K562 (cell line): Measurements from ENCODE around the gene SYNE1. TPM values are rescaled to one million over a fixed set of nuclear protein-coding genes. Genes with fewer than 3 reads are reported as not detected.

Source experiments
- ATAC-seq: fragments of 200-7000 bp; cut with Tn5 transposase; 3 replicates; pipeline ENCODE4 v1.9.1; 2020; ENCODE audit warnings: moderate library complexity
- BruUV-seq: library from RNA; stranded (reverse); fragments of 400-500 nt; replicated peaks from 2 replicates; lab custom pipeline; 2021; lab: Mats Ljungman, UMichigan
- CTCF ChIA-PET: fragments of 300-600 bp; formaldehyde crosslinking; extraction: SDS; loops from one replicate; lab custom pipeline; 2021; ENCODE audit warnings: low intra/inter-chr PET ratio; lab: Yijun Ruan, JAX
- POLR2A ChIA-PET: fragments of 300-600, 350-650 bp; sonication (Branson Sonifier 250); formaldehyde crosslinking; extraction: SDS; loops from one replicate; lab custom pipeline; 2021; ENCODE audit warnings: antibody characterized with exemption, inconsistent platforms; lab: Yijun Ruan, JAX
- DNase-seq, 4 experiments: peaks; one replicate each; pipeline versions ENCODE4 v3.0.0 to v3.0.0-alpha.2; 2011 to 2018; ENCODE audit warnings: low spot score in 3 of 4, mixed read lengths in 3 of 4; ENCODE audit errors: extremely low read depth in 1 of 4
- FAIRE-seq: peaks from 2 replicates; lab custom pipeline; 2011; peaks lifted over from hg19 to GRCh38; lab: Jason Lieb, UNC
- H2AFZ ChIP-seq: 2 replicates; pipeline ENCODE4 v1.6.0; 2011; ENCODE audit warnings: low read depth, low read length, control low read depth, inconsistent platforms
- H3K27ac ChIP-seq: fragments of 200-600 bp; 3 replicates; pipeline ENCODE4 v1.8.0; 2011; ENCODE audit warnings: low read depth, mild to moderate bottlenecking, control low read depth, inconsistent platforms, low read length, moderate library complexity, mixed read lengths; ENCODE audit errors: extremely low read depth
- H3K27me3 ChIP-seq, 2 experiments: fragments of 300-600 bp in 1 of 2; 2 replicates in 1 of 2; 3 replicates in 1 of 2; pipeline versions ENCODE4 v1.6.0 to v1.8.0; 2011; ENCODE audit warnings: inconsistent platforms in 2 of 2, low read length in 2 of 2, mild to moderate bottlenecking in 1 of 2, mixed read lengths in 1 of 2, moderate library complexity in 1 of 2; ENCODE audit not compliant: control insufficient read depth in 2 of 2, insufficient read depth in 2 of 2
- H3K36me3 ChIP-seq: fragments of 300-600 bp; 3 replicates; pipeline ENCODE4 v1.8.0; 2011; ENCODE audit warnings: mild to moderate bottlenecking, low read length, inconsistent platforms; ENCODE audit not compliant: control insufficient read depth, insufficient read depth
- H3K4me1 ChIP-seq, 2 experiments: fragments of 200-600 bp in 1 of 2; replicated peaks in 1 of 2; 2 replicates in 1 of 2; 3 replicates in 1 of 2; pipeline versions ENCODE4 v1.5.1 to v1.8.0; 2011; ENCODE audit warnings: inconsistent platforms in 2 of 2, low read length in 2 of 2, mild to moderate bottlenecking in 1 of 2, mixed read lengths in 1 of 2, moderate library complexity in 1 of 2; ENCODE audit not compliant: control insufficient read depth in 2 of 2, insufficient read depth in 2 of 2
- H3K4me2 ChIP-seq: 2 replicates; pipeline ENCODE4 v1.6.1; 2011; ENCODE audit warnings: low read length, control low read depth, inconsistent platforms, mixed read lengths; ENCODE audit not compliant: insufficient read depth
- H3K4me3 ChIP-seq: fragments of 200-600 bp; sonication (generic), shearing (Covaris generic); 2 replicates; pipeline ENCODE4 v1.5.1; 2016; ENCODE audit warnings: control low read depth, inconsistent platforms
- H3K79me2 ChIP-seq: fragments of 200-600 bp; 3 replicates; pipeline ENCODE4 v1.8.0; 2011; ENCODE audit warnings: low read length, inconsistent platforms; ENCODE audit not compliant: control insufficient read depth, insufficient read depth
- H3K9ac ChIP-seq, 2 experiments: 2 replicates each; pipeline versions ENCODE4 v1.6.0 to v1.6.1; 2011; ENCODE audit warnings: low read depth in 2 of 2, low read length in 2 of 2, control low read depth in 1 of 2, inconsistent platforms in 1 of 2, mild to moderate bottlenecking in 1 of 2, mixed read lengths in 1 of 2; ENCODE audit not compliant: insufficient read depth in 1 of 2
- H3K9me1 ChIP-seq: one replicate; pipeline ENCODE4 v1.6.0; 2011; ENCODE audit warnings: inconsistent platforms, mild to moderate bottlenecking, low read length, moderate library complexity; ENCODE audit not compliant: control insufficient read depth, insufficient read depth
- H3K9me3 ChIP-seq: replicated peaks from 2 replicates; pipeline ENCODE4 v1.5.1; 2011; ENCODE audit warnings: low read depth, low read length, inconsistent platforms; ENCODE audit not compliant: control insufficient read depth, insufficient read depth
- H4K20me1 ChIP-seq: replicated peaks from 2 replicates; pipeline ENCODE4 v1.6.1; 2011; ENCODE audit warnings: low read length, inconsistent platforms, mixed read lengths; ENCODE audit not compliant: control insufficient read depth, insufficient read depth
- ESRRA ChIP-seq: fragments of 450-650 bp; IDR thresholded peaks from 2 replicates; pipeline ENCODE4 v1.6.1; 2014; ENCODE audit warnings: low read depth, mild to moderate bottlenecking, moderate library complexity, borderline replicate concordance
- WGBS: fragments of 100-300 bp; shearing (Covaris generic); methylation state at CpG from one replicate; pipeline ENCODE4 v1.1.6; 2016; ENCODE audit warnings: low coverage, mixed read lengths; ENCODE audit not compliant: insufficient coverage; ENCODE audit errors: missing lambda C conversion rate; 5-methylcytosine and 5-hydroxymethylcytosine counted together
- in situ Hi-C: fragments of 300-500 bp; cut with MboI; formaldehyde crosslinking; loops from 4 replicates; pipeline ENCODE4 v1.15.0; 2018; ENCODE audit warnings: inconsistent platforms, mixed read lengths
- intact Hi-C: fragments of 100-400 bp; cut with micrococcal nuclease; formaldehyde crosslinking; loops from 2 replicates; pipeline ENCODE4 v1.14.2; 2022
- polyA plus RNA-seq, 8 experiments: library from polyadenylated mRNA; depleted of rRNA in 4 of 8; stranded (reverse) in 5 of 8; unstranded in 3 of 8; fragments of >200 nt; fragmentation: Nextera tagmentation in 2 of 8; fragmentation: Illumina TruSeq in 1 of 8; extraction: Ambion mirVana in 2 of 8; extraction: Trizol in 1 of 8; gene quantifications; 2 replicates each; pipeline versions ENCODE4 v1.2.1 to v1.2.3, GENCODE V29; 2011 to 2014; ENCODE audit warnings: inconsistent platforms in 1 of 8, missing spikeins in 1 of 8
- total RNA-seq, 7 experiments: library from RNA; depleted of rRNA in 6 of 7; stranded (reverse); fragments of >200 nt in 6 of 7; fragmentation: Illumina TruSeq in 2 of 7; extraction: Trizol in 2 of 7; gene quantifications; 2 replicates each; pipeline versions ENCODE4 v1.2.1 to v1.2.3, GENCODE V29; 2011 to 2021; ENCODE audit warnings: low replicate concordance in 1 of 7
- TF ChIP-seq, protein P1 (sequence below), 2 experiments: fragments of 450-650 bp in 1 of 2; sonication (generic) in 1 of 2; formaldehyde crosslinking in 1 of 2; IDR thresholded peaks; 2 replicates each; pipeline versions ENCODE4 v1.7.1 to v1.9.0; 2016 to 2022; ENCODE audit warnings: inconsistent platforms in 1 of 2, mild to moderate bottlenecking in 1 of 2, missing genetic modification reagents in 1 of 2

Gene SYNE1
- total and polyA plus RNA-seq, 9 of the 15 experiments (the other 6 are each of a cell fraction or from before 2014, with no cell fraction given), result under 0.01 to 0.42 (median 0.08) TPM; not detected in 1

DNA sequence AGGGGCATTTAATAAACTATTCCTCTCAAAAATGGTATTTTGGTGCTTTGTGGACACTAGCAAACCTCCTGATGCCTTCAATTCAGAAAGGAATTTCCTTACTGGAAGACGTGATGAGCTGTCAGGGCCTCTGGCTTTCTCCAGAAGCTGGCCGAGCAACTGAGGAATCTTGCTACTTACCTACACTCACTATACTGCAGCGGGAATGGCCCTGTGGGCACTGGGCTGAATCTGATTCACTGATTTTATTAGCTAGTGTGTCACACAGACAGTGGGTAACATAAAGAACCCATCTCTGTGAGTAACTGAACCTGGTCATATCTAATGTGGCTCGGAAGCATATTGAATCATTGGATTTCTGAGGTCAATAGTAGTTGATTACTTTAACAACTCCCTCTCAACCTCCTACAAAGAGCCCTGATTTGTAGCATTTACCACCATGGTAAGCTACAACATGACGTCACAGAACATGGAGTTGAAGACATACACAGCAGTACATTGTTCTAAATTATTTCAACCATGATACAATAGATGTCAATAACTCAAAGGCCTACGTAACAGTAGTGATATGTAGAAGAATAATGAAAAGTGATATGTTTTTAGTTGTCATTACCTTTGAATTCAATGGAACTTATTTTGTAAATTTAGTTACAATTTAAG is 232.1 kb downstream of the SYNE1 start:
- H3K9me1 ChIP-seq, result no peaks in the 10 kb centered on the region
- no peaks in the 10 kb centered on the region for H3K79me2 ChIP-seq
- H4K20me1 ChIP-seq, result no peaks in the 10 kb centered on the region
- no peak overlapping the region for H3K4me3 ChIP-seq
- no peak overlapping the region for H3K9ac ChIP-seq
- H3K36me3 ChIP-seq, result no peaks in the 10 kb centered on the region
- H3K4me1 ChIP-seq, result no peaks in the 10 kb centered on the region
- intact Hi-C loops, result no loop called here
- no peak overlapping the region for H2AFZ ChIP-seq
- H3K9me3 ChIP-seq, result no peaks in the 10 kb centered on the region
- POLR2A ChIA-PET, result no interaction called here
- TF ChIP-seq, protein P1, sequence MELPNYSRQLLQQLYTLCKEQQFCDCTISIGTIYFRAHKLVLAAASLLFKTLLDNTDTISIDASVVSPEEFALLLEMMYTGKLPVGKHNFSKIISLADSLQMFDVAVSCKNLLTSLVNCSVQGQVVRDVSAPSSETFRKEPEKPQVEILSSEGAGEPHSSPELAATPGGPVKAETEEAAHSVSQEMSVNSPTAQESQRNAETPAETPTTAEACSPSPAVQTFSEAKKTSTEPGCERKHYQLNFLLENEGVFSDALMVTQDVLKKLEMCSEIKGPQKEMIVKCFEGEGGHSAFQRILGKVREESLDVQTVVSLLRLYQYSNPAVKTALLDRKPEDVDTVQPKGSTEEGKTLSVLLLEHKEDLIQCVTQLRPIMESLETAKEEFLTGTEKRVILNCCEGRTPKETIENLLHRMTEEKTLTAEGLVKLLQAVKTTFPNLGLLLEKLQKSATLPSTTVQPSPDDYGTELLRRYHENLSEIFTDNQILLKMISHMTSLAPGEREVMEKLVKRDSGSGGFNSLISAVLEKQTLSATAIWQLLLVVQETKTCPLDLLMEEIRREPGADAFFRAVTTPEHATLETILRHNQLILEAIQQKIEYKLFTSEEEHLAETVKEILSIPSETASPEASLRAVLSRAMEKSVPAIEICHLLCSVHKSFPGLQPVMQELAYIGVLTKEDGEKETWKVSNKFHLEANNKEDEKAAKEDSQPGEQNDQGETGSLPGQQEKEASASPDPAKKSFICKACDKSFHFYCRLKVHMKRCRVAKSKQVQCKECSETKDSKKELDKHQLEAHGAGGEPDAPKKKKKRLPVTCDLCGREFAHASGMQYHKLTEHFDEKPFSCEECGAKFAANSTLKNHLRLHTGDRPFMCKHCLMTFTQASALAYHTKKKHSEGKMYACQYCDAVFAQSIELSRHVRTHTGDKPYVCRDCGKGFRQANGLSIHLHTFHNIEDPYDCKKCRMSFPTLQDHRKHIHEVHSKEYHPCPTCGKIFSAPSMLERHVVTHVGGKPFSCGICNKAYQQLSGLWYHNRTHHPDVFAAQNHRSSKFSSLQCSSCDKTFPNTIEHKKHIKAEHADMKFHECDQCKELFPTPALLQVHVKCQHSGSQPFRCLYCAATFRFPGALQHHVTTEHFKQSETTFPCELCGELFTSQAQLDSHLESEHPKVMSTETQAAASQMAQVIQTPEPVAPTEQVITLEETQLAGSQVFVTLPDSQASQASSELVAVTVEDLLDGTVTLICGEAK (IDR thresholded peaks at IDR 0.05), result no peak
- TF ChIP-seq, protein P1 (CRISPR knock-in tag; IDR thresholded peaks at IDR 0.05), result no peak
- TF ChIP-seq ESRRA, result no peak
- no peak for DNase-seq
- no peaks in the 10 kb centered on the region for H3K27me3 ChIP-seq
- H3K27ac ChIP-seq, result no peak overlapping the region
- H3K4me2 ChIP-seq, result no peak overlapping the region
- 0% methylated on average over 6 of the region's 6 CpGs for WGBS
- no peak for ATAC-seq
- in situ Hi-C loops, result no loop called here
- no peak for FAIRE-seq
- BruUV-seq, result no TSS peak
- CTCF ChIA-PET, result no interaction called here
